GM19023 (cell line): ENCODE measurements around the gene RPS16.

ENCODE experiments used
- ATAC-seq: cut with Tn5 transposase; IDR thresholded peaks from one replicate; pipeline ENCODE4 v1.9.1; 2021; ENCODE audit warnings: mild to moderate bottlenecking, moderate library complexity; ENCODE audit not compliant: unreplicated experiment

RPS16 gene

DNA sequence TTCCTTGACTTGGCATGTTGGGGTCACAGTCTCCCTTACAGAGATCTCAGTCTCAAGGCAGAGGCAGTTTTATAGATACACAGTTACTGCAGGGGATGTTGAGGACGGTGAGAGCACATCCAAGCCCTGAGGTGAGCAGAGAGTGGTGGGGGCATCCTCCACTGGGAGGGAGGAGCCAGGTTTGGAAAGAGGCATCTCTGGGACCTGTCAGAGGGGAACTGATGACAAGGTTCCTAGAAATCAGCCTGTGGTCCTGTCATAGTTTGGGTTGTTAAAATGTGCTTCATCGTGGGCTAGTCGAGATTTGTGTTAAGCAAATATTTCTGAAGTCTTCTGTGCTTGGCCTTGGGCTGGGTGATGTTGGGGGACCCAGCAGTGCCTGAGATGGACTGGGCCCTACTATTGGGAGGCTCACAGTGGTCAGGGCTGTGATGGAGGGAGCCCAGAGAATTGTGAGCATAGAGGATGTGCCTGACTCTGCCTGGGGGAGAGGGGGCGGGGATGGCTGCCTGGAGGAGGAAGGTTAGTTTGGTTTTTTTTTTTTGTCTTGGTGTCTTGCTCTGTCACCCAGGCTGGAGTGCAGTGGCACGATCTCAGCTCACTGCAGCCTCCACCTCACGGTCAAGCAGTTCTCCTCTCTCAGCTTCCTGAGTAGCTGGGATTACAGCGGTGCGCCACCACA lies 13.5 kb upstream of the RPS16 start:
- no peak for ATAC-seq

DNA sequence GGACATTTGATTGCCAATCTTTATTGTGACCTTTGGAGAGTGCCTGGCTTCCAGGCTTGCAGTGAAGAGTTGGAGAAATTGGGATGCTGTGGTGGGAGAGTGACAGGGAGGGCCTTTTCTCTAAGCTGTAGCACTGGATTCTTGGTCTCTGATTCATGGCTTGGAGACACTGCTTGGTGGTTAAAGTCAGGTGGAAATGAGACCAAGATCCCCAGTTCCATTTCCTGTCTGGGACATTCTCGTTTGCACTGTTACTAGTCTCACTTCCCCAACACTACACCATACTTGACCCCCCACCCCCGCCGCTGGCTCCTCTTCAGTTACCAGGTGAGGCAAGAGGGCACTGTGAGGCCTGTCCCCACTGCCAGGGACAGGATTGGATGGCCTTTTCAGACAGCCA lies 12.5 kb upstream of the RPS16 start:
- ATAC-seq: no peak

DNA sequence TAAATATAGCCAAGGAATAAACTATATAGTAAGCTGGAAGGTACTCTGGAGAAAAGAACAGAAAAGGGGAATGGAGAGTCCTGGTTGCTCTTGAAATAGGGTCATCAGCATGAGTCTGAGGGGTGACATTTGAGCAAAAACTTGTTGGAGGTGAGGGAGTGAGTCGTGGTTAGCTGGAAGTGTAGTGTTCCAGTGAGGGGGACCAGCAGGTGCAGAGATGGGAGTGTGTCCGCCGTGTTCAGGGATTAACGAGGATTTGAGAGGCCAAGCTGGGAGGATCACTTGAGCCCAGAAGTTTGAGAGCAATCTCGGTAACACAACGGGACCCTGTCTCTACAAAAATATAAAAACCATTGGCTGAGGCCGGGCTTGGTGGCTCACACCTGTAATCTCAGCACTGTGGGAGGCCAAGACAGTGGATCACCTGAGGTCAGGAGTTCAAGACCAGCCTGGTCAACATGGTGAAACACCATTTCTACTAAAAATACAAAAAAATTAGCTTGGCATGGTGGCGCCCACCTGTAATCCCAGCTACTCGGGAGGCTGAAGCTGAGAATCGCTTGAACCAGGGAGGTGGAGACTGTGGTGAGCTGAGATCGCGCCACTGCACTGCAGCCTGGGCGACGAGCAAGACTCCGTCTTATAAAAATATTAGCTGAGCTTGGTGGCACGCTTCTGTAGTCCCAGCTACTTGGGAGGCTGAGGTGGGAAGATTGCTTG lies 10.8 kb upstream of the RPS16 start:
- no peak for ATAC-seq

DNA sequence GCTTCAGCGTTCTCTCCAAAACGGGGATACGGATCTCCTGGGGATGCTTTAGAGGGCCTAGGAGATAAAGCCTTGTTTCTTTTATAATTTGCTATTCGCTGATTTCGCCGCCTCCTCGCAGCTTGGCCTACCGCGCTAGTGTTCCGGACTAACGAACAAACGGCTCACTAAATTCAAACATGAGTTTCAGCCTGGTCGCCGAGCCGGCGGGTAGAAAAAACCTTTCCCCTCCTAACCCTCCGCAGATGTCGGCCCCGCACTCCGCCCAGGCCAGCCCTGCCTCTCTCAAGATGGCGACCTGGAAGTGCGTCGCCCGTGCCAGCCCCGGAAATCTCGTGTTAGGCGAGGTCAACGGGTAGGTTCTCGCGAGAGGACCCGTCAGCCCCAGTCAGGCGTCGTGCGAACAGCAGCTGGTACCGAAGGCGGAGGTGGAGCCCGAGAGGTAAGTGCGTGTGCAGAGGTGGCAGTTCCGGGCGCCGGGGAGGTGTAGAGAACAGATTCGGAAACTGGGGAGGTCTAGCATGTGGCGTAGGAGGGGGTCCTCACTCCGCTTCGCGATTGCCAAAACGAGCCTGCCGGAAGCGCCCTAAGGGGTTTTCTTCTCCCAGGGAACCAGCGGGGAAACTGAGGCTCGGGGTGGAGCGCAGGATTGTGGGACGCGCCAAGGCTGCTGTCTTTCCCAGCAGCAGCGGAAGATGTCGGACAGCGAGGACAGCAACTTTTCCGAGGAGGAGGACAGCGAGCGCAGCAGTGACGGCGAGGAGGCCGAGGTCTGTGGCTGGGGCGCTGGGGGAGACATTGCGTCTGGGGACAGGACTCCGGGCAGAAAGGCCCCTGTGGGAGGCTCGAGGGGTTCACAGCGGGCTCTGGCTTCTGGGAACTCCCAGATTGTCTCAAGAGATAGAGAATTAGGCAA lies 9.7 kb upstream of the RPS16 start, which contains the start of gene SUPT5H:
Gene SUPT5H, plus strand, starts transcription at position 387 of the 916 bp plus-strand sequence. Its CDS starts 309 bp downstream, at position 696.
- peak; percentile 88 for ATAC-seq

DNA sequence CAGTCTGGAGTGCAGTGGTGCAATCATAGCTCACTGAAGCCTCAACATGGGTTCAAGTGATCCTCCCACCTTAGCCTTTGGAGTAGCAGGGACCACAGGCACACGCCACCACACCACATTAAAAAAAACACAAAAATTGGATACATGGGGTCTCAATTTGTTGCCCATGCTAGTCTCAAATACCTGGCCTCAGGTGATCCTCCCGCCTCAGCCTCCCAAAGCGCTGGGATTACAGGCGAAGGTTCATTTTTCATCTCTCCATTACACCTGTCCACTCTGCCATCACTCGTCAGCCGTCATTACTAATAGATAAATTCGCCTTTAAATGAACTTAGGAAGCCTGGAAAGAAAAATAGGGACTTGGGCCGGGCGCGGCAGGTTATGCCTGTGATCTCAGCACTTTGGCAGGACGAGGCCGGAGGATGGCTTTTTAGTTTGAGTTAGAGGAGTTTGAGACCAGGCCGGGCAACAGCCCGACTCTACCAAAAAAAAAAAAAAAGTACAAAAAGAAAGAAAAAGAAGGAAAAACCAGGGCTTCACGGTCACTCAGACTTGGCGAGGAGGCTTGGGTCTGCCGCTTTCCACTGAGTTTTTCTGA lies 8.9 kb upstream of the RPS16 start:
- ATAC-seq: no peak

DNA sequence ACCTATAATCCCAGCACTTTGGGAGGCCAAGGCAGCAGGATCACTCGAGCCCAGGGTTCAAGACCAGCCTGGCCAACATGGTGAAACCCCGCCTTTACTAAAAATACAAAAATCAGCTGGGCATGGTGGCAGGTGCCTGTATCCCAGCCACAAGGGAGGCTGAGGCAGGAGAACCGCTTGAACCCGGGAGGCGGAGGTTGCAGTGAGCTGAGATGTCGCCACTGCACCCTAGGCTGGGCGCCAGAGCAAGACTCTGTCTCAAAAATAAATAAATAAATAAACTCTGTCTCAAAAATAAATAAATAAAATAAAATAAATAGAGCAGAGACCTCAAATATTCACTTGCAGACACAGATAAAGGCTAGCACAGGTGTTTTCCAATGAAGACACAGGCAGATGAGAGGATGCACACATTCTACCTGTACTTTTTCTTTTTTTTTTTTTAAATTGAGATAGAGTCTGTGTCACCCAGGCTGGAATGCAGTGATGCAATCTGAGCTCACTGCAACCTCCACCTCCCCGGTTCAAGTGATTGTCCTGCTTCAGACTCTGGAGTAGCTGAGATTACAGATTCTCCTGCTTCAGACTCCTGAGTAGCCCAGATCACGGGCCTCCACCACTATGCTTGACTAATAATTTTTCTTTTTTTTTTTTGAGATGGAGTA lies 2.7 kb upstream of the RPS16 start:
- no peak for ATAC-seq

DNA sequence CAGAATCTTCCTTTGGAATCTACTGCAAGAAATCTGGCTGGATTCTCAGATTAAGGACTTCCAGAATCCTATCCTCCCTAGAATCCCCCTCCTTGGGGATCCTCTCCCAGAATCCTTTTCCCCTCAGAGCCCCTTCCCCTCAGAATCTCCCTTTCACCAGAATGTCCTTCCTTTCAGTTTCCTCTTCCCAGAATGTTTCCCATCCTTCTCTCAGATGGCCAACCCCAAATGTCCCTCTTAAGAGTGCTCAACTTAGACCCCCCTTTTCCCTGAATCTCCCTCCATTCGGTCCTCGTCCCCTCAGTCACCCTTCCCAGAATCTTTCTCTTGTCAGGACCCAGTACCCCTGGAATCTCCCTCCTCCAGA lies 584 bp upstream of the RPS16 start:
- no peak for ATAC-seq

DNA sequence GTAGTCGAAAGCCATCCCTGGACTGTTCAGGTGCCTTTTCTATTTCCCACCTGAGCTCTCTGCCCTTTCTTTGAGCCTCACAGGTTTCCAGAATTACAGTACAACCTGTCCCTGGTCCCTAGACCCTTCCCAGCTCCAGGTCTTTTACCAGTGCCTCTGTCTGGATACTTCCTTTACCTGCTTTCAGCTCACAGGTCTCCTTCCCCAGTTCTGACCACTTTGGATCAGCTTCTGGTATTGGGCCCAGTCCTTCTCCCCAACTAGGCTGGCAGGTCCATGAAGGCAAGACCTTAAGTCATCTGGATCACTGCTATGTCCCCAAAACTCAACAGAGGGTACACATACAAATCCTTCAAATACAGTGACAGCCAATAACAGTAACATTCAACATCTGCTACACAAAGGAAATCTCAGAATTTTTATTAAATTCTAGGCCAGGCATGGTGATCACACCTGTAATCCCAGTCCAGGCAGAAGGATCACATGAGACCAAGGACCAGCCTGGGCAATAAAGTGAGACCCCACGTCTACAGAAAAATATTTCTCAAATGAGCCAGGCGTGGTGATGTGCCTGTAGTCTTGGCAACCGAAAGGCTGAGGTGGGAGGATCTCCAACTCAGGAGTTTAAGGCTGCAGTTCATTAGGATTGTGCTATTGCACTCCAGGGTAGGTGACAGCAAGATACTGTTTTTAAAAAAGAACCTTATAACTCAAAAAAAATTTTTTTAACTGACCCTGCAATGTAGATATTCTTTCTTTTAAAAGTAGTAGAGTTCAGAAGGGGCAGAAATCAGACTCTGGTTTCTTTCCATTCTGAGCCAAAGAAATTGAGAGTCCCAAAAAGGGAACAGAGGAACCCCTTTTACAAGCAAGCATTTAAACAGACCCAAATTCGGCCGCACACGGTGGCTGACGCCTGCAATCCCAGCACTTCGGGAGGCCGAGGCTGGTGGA lies 1.3 kb downstream of the RPS16 start:
- ATAC-seq: no peak

DNA sequence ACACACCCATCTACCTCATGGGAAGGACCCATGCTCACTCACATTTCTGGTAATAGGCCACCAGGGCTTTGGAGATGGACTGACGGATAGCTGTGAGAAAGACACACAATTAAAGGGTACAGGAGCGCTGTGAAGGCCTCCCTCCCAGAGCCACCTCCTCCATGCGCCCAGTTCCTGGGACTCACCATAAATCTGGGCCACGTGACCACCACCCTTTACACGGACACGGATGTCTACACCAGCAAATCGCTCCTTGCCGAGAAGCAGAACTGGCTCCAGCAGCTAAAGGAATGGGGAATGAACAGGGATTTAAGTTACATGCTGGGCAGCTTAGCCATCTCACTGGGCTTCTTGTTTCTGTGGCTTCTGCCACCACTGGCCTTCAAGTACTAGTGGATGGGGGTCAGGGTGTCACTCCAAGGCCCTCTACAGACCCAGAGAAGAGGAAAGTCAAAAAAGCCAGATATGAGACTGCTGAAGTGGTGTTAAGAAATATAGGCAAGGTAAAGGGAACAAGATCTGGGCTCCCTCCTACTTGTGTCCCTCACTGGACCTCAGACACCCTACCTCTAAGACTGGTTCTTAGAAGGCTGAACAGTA lies 2.2 kb downstream of the RPS16 start:
- ATAC-seq: no peak

DNA sequence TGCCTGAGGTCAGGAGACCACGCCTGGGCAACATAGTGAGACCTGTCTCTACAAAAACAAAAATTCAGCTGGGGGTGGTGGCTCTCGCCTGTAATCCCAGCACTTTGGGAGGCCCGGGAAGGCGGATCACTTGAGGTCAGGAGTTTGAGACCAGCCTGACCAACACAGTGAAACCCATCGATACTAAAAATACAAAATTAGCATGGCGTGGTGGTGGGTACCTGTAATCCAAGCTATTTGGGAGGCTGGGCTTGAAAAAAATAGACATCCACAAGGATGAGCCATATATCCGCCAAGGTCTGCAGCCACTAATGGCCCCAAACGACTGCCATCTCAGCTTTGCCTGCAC lies 3.1 kb downstream of the RPS16 start:
- ATAC-seq: no peak

DNA sequence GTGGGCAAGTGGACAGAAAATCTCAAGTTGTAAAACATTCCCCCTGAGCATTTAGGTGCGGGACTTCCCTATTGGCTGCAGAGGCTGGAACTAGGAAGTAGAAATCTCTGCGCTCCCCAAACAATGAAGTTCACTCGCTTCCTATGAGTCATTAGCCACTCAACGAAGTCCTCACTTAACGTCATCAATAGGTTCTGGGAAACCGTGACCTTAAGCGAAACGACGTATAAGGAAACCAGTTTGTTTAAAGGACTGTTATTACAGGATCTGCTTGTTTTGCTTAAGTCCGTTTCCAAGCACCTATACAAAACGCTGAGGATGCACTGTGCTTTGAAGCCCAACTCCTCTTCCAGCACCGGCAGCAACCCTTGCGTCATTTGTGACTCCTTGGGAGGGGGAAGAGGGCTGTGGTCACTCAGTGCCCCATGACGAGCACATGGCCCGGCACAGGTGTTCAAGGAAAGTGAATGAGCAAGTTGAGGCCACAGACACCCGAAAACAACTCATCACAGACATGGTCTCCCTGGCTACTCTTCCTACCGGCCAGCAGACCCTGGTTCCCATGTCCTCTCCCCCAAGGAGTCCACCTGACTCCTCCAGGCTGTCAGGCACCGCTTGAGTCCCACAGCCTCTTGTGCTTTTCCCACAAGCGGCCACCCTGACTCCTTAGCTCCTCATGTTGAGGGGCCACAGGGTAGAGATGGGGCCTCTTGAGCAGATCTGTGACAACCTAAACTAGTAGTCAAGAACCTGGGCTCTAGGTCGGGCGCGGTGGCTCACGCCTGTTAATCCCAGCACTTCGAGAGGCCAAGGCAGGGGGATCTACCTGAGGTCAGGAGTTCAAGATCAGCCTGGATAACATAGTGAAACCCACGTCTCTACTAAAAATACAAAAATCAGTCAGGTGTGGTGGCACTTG lies 4.8 kb downstream of the RPS16 start:
- ATAC-seq: no peak

DNA sequence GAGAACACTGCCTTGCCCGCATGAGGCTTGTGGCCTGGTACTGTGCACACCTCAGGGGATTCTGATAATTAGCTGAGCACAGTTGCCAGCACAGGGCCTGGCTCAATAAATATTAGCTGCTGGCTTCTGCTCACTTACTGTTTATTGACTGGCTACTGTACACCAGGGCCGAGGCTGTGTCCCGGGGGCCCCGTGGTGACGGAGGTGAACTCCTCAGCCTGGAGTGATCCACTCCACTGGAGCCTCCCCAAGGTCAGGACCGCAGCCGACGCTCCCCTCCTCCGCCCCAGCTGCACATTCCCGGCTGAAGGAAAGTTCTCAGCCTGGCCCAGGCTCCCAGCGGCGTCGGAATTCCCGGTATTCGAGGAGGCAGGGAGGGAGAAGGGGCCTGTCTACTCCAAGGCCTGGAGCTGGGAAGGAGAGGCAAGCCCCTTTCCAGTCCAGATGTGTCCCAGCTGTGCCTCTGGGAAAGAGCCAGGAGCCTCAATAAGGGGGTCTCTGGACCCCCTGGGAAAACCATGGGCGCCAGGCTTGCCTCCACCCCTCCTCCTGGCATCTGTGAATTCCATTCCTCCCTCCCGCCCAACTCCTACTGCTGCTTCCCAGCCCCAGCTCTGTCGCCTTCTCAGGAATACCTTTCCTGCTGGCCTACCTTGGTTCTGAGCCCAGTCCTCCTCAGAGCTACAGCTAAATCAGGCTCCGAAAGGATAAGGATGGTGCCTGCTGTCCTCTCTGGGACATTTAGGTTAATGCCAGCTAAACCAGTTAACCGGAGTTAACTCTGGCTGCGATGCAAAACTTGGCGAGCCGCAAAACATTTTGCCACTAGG lies 7.3 kb downstream of the RPS16 start:
- ATAC-seq: no peak

DNA sequence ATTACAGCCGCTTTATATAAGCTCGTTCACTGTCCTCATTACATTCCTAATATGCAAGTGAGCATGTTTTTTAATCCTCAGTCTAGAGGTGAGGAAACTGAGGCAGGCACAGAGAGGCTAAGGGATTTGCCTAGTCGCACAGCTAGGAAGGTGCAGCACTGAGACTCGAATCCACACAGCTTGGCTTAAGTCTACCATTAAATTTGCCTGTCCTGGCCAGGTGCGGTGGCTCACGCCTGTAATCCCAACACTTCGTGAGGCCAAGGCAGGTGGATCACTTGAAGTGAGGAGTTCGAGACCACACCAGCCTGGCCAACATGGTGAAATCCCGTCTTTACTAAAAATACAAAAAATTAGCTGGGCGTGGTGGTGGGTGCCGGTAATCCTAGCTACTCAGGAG lies 8.0 kb downstream of the RPS16 start:
- ATAC-seq: no peak

DNA sequence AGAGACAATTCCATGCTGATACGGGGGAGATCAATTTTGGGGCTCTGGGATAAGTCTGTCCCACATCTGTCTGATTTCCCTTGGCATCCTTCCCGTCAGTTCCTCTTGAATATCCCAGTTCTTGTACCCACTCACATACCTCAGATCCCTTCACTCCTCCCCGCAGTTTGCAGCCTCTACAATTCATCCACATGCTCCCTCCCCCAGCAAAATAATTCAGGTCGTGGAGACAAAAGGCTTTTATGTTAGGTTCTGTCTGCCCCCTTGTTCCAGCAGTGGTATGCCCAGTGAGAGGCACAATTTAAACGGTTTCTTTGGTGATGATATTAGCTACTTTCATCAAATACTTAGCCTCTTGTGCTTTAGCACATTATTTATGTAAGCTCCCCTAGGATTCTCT lies 9.6 kb downstream of the RPS16 start:
- ATAC-seq: no peak

DNA sequence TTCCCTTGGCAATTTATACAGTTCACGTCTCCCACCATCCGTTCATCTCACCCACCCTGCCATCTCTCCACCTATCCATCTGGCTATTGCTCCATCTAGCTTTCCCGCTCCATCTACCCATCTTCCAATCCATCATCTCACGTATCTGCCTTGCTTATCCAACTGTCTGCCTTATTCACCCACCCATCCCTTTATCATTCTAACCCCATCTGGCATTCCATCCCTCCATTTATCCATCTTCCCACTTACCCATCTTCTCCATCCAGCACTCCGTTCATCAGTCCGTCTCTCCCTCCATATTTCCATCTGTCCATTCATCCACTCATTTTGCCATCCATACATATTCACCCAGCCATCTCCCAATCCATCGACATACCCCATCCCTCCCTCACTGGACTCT lies 10.0 kb downstream of the RPS16 start:
- ATAC-seq: no peak

DNA sequence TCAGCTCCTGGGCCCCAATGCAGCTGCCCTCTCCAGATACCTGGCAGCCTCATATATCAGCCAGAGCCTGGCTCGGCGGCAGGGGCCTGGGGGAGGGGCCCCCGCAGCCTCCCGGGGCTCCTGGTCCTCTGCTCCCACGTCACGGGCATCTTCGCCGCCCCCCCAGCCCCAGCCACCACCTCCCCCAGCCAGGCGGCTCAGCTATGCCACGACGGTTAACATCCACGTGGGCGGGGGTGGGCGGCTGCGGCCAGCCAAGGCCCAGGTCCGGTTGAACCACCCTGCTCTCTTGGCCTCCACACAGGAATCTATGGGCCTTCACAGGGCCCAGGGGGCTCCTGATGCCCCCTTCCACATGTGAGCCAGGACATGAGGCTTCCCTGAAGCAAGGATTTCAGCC lies 10.8 kb downstream of the RPS16 start:
- ATAC-seq: no peak
